Sciatic nerve (tissue), 2 donors: Measurements from ENCODE around the gene NCOA6. TPM values are rescaled to one million over a fixed set of nuclear protein-coding genes. Genes with fewer than 3 reads are reported as not detected.
A peak's percentile ranks its signal among the peaks of the same experiment; 100 is the strongest.

Experiments used
- ATAC-seq: fragments of 200-7000 bp; cut with Tn5 transposase; one replicate; pipeline ENCODE4 v1.9.1; 2020; ENCODE audit warnings: mild to moderate bottlenecking, moderate library complexity
- DNase-seq: peaks from one replicate; pipeline ENCODE4 v3.0.0-alpha.2; 2020; ENCODE audit warnings: low spot score
- intact Hi-C: fragments of 100-400 bp; cut with DNase I; formaldehyde crosslinking; loops from one replicate; pipeline ENCODE4 v1.14.2; 2022
- total RNA-seq: library from RNA; stranded (reverse); fragmentation: NEBNext Ultra II Directional; extraction: Animal tissue kit (Norgen Biotek cat#: 25700); gene quantifications from one replicate; pipeline ENCODE4 v1.2.1, GENCODE V29; 2021
- donor health status: DM: no; HTN: no; CAD: no.
- donor health status: DM: no; HTN: no; CAD: no.

Gene NCOA6
- total RNA-seq: 30.2 TPM

DNA sequence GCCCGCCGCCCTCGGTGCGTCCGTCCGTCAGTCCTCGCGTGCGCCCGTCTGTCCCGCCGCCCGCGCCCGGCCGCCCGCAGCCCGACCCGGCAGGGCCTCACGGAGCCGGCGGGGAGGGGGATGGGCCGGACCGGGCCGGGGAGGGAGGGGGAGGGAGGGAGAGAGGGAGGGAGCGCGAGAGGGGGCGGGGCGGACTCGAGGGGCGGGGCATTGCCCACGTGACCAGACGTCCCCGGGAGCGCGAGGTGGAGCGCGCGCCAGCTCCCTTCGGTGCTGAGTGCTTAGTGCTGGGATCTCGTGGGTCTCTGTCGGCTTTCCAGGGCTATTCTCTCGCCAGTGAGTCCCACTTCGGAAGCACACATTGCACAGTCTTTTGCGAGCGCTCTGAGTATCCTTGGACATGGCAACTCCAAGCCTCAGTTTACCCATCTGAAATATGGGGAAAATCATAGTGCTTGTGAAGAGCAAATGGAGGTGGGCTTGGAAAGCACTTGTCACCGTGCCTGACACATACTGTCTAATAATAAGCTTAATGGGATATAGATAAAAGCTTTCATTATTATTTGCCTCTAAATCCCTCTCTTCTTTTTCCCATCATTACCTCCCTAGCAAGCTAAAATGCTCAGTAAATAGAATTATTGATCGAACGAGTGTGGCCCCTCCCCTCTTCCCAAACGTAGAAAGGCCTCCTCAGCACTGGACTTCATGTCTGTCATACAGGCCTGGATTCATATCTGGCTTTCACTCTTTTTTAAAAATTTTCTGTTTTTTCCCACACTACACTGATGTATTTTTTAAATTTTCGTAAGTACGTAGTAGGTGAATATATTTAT is at the start of gene NCOA6:
Gene NCOA6 (minus strand): TSS at position 122 of the 833 bp plus-strand sequence. CDS start 43,296 bp downstream, outside the sequence.
- intact Hi-C loops: no loop called here
- ATAC-seq (peak; percentile 96), DNase-seq (peak; percentile 94)

- ATAC-seq (peak; percentile 57), DNase-seq (peak; percentile 87)
- intact Hi-C loops: loop anchor here (5.0 to 10.0 kb wide), 2 partner anchors 78 to 221 kb away; partner anchors contain the start of gene TRPC4AP
Observed at GRCh38 chr20:34874094-34874654, 48.7 kb upstream of the NCOA6 start.

- no peak for ATAC-seq
- intact Hi-C loops: loop anchor here (5.0 to 10.0 kb wide), 2 partner anchors 79 to 221 kb away; partner anchors contain the start of gene TRPC4AP
- DNase-seq: no peak
Observed at GRCh38 chr20:34873583-34874093, 48.2 kb upstream of the NCOA6 start.

DNA sequence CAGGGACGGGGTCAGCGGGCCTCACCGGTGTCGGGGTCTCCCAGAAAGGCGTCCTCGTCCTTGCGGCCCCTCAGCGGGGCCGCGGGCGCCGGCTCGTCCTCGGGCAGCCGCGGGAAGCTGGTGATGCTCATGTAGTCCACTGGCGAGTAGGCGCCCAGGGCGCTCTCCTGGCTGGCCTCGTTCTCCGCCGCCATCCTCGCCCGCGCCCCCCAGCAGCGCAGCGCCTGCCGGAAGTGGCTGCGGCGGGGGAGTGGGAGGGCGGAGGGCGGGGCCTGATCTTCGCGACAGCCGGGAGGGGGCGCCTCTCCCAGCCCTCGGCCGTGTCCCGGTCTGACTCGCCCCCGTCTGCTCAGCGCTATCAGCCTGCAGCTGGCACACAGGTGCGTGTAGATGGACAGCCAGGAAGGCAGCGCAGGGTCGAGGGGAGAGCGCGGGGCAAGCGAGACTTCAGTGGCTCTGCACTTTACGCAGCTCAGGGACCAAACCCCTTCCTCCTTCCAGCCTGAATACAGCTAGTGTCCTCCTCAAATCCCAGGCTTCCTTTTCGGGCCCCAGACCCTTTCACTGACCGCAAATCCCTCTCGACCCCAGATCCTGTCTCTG is 47.3 kb upstream of the NCOA6 start, which contains the start of gene GGT7:
Gene GGT7 (minus strand): TSS at position 235 of the 603 bp plus-strand sequence. CDS start 41 bp downstream, at position 194.
- intact Hi-C loops: loop anchor here (5.0 to 10.0 kb wide), 2 partner anchors 80 to 222 kb away; partner anchors contain the start of gene TRPC4AP
- DNase-seq (peak; percentile 89), ATAC-seq (peak; percentile 70)

GRCh38 chr20:34871966-34872621 is 46.6 kb upstream of the NCOA6 start:
- ATAC-seq: no peak
- intact Hi-C loops: loop anchor here (5.0 to 10.0 kb wide), 2 partner anchors 80 to 223 kb away; partner anchors contain the start of gene TRPC4AP
- DNase-seq: no peak

DNA sequence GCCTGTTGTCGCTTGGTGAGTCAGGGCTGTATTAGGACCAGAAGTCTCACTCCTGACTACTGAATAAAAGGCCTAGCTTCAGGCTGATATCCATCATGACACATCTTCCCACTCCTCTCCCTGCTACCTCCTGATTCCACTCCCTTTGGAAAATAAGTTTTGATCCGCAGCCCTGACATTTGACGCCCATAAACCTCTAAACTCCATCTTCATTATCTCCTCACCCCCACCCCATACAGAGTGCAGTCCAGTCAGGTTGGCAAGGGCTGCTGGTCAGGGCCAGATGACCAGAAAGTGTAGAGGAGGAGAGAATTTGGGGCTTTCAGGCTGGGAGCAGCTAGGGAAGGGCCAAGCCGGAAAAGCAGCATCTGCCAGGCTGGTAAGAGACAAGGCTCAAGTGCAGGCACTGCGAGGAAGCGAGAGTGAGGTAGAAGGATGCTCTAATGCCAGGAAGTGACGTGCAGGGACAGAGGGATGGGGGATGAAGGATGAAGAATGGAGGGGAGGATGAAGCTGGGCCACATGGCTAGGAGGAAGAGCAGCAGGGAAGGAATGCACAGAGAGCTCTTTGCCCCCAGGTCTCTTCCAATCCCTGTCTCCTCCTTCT is 46.0 kb upstream of the NCOA6 start:
- ATAC-seq (no peak), DNase-seq (no peak)
- intact Hi-C loops: loop anchor here (5.0 to 10.0 kb wide), 2 partner anchors 81 to 223 kb away; partner anchors contain the start of gene TRPC4AP

- ATAC-seq (no peak), DNase-seq (no peak)
- intact Hi-C loops: no loop called here
Observed at GRCh38 chr20:34864216-34864615, 38.8 kb upstream of the NCOA6 start.

DNA sequence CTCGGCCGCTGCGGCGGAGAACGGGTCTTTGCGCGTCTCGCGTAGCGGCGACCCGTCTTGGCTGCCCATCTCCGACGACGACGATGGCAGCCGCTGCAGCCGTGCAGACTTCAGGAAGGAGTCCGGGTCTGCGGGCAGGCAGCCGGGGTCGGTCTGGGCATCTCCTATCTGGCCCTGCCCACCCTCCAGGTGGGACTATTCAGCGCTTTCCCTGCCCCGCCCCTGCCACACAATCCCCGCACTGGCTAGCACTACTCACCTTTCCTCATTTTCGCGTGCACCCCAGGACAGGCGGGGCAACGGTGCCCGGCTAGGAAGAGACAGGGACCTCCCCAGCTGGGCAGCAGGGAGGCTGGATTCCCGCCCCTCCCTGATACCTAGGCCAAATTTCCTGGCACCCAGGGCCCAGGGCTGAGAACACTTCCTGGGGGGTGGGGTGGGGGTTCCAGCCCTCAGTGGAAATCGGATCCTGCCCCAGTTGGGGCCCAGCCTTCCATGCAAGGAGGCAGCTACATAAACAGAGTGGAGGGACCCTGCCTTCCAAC is 38.0 kb upstream of the NCOA6 start:
- no peak for ATAC-seq

GRCh38 chr20:34862724-34863123 is 37.3 kb upstream of the NCOA6 start:
- DNase-seq: no peak
- intact Hi-C loops: no loop called here
- ATAC-seq: no peak

More for the DNA sequence above, 38.0 kb upstream of the NCOA6 start:
- intact Hi-C loops: no loop called here
- DNase-seq: no peak

- intact Hi-C loops: no loop called here
- no peak for DNase-seq
- ATAC-seq: no peak
Observed at GRCh38 chr20:34861386-34862084, 36.1 kb upstream of the NCOA6 start.

- no peak for DNase-seq
- ATAC-seq: no peak
- intact Hi-C loops: no loop called here
Observed at GRCh38 chr20:34859826-34860545, 34.5 kb upstream of the NCOA6 start.

DNA sequence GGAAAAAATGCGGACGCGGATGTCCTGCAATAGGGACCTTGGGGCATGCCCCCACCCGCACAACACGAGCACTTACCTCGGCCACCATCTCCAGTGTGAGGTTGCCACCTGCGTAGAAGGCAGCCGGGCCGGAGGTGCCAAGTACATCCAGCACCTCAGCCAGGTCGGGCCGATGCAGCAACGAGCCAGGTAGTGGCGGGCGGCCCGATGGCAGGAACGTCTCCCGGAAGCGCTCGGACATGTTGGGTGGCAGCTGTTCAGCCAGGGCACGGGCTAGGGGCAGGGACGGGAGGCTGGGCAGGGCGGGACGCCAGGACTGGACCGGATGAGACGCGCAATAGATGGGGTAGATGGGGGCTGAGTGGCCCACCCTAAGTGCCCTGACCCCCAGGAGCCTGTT is 33.9 kb upstream of the NCOA6 start:
- ATAC-seq: peak; percentile 16
- no peak for DNase-seq
- intact Hi-C loops: no loop called here

DNA sequence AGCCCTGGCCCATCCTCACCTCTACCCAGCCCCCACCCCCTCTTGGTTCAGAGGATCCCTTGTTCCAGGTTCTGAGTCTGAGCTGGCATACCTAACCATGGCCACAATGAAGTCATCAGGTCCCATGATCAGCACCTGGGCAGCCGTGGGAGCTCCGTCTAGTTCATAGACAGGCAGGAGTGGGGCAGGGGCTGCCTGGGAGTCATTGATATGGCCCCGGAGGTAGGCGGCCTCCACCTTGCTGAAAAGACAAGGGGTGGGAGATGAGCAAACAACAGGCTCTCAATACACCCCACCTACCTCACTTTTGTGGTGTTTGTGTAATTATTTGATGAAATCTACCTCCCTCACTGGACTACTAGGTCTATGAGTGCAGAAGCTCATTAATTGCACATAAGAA is 26.8 kb upstream of the NCOA6 start:
- no peak for DNase-seq
- intact Hi-C loops: no loop called here
- ATAC-seq: no peak

- intact Hi-C loops: no loop called here
- DNase-seq: no peak
- no peak for ATAC-seq
Observed at GRCh38 chr20:34850969-34851368, 25.5 kb upstream of the NCOA6 start.

GRCh38 chr20:34849778-34850177 is 24.3 kb upstream of the NCOA6 start:
- intact Hi-C loops: no loop called here
- no peak for ATAC-seq
- no peak for DNase-seq

GRCh38 chr20:34848597-34848996 is 23.1 kb upstream of the NCOA6 start:
- no peak for ATAC-seq
- DNase-seq: no peak
- intact Hi-C loops: no loop called here

GRCh38 chr20:34843421-34843820 is 18.0 kb upstream of the NCOA6 start:
- DNase-seq (no peak), ATAC-seq (no peak)
- intact Hi-C loops: no loop called here
